Loucy (cell line): ENCODE data around the gene TPX2.

Experiments used
- CTCF ChIP-seq: fragments of 200-600 bp; sonication (generic); conservative IDR thresholded peaks from 2 replicates; pipeline ENCODE4 v1.5.1; 2014; ENCODE audit warnings: mild to moderate bottlenecking, antibody characterized with exemption, low read length
- EZH2phosphoT487 ChIP-seq: fragments of 200-600 bp; IDR thresholded peaks from 2 replicates; pipeline ENCODE4 v1.6.1; 2018; ENCODE audit warnings: antibody characterized with exemption, mild to moderate bottlenecking, moderate library complexity, borderline replicate concordance

- no peak for TF ChIP-seq CTCF
- TF ChIP-seq EZH2phosphoT487: no peak
Observed at GRCh38 chr20:31731321-31731717, 7.8 kb upstream of the TPX2 start.
